ENCODE results near the gene CNTN5. TPM values are rescaled to one million over a fixed set of nuclear protein-coding genes. Genes with fewer than 3 reads are reported as not detected.

The CNTN5 gene
- polyA plus RNA-seq, 1 donor (not counting 4 experiments of a cell fraction or from before 2014, with no cell fraction given) = not detected

GRCh38 chr11:99260696-99261095 lies 239.9 kb downstream of the CNTN5 start:
- no peaks in the 10 kb centered on the region for H3K4me1 ChIP-seq (ENCODE audit: control insufficient read depth, extremely low read depth, insufficient read depth, low read length)
- H3K79me2 ChIP-seq (ENCODE audit: control insufficient read depth, insufficient read depth, low read length) = no peaks in the 10 kb centered on the region
- no peak overlapping the region for H3K27ac ChIP-seq (ENCODE audit: control insufficient read depth, insufficient read depth, low read length)
- no peak overlapping the region for H3K9ac ChIP-seq (ENCODE audit: control insufficient read depth, extremely low read depth, insufficient read depth, low read length)
- H2AFZ ChIP-seq (ENCODE audit: control insufficient read depth, low read length) = no peak overlapping the region
- TF ChIP-seq EZH2 (IDR thresholded peaks at IDR 0.05; ENCODE audit: low read length) (no peak), CTCF (optimal IDR thresholded peaks at IDR 0.05 in 1 of 3, IDR thresholded peaks at IDR 0.05 in 1 of 3, conservative IDR thresholded peaks at IDR 0.05 in 1 of 3; ENCODE audit: extremely low read depth in 1 of 3, insufficient read depth in 2 of 3, low read length in 3 of 3) (no peak)
- H3K9me3 ChIP-seq (ENCODE audit: control insufficient read depth, low read depth, low read length) = no peaks in the 10 kb centered on the region
- H4K20me1 ChIP-seq (ENCODE audit: control insufficient read depth, extremely low read depth, insufficient read depth, low read length) = no peaks in the 10 kb centered on the region
- no peaks in the 10 kb centered on the region for H3K9me1 ChIP-seq (ENCODE audit: control insufficient read depth, extremely low read depth, insufficient read depth, low read length)
- H3K27me3 ChIP-seq (ENCODE audit: control insufficient read depth, extremely low read depth, insufficient read depth, low read length) = no peaks in the 10 kb centered on the region
- no peak overlapping the region for H3K4me2 ChIP-seq (ENCODE audit: control insufficient read depth, extremely low read depth, insufficient read depth, low read depth, low read length)
- no peaks in the 10 kb centered on the region for H3K36me3 ChIP-seq (ENCODE audit: control insufficient read depth in 2 of 2, extremely low read depth in 1 of 2, insufficient read depth in 2 of 2, low read length in 2 of 2)
- FAIRE-seq (no peak), DNase-seq (ENCODE audit: low read depth, low spot score) (no peak)
- dilution Hi-C loops (cut with MboI; ENCODE audit: extremely low pct_ligation_motif_present, low sequenced_read_pairs) = no loop called here
- H3K4me3 ChIP-seq (ENCODE audit: control insufficient read depth in 2 of 3, extremely low read depth in 1 of 3, insufficient read depth in 2 of 3, low read depth in 1 of 3, low read length in 3 of 3) = no peak overlapping the region

GRCh38 chr11:99268886-99269285 lies 248.1 kb downstream of the CNTN5 start:
- H4K20me1 ChIP-seq (ENCODE audit: control insufficient read depth, extremely low read depth, insufficient read depth, low read length) = no peaks in the 10 kb centered on the region
- H3K9ac ChIP-seq (ENCODE audit: control insufficient read depth, extremely low read depth, insufficient read depth, low read length) = no peak overlapping the region
- H3K9me1 ChIP-seq (ENCODE audit: control insufficient read depth, extremely low read depth, insufficient read depth, low read length) = no peaks in the 10 kb centered on the region
- H2AFZ ChIP-seq (ENCODE audit: control insufficient read depth, low read length) = no peak overlapping the region
- H3K4me3 ChIP-seq (ENCODE audit: control insufficient read depth in 2 of 3, extremely low read depth in 1 of 3, insufficient read depth in 2 of 3, low read depth in 1 of 3, low read length in 3 of 3) = no peak overlapping the region
- TF ChIP-seq CTCF (optimal IDR thresholded peaks at IDR 0.05 in 1 of 3, IDR thresholded peaks at IDR 0.05 in 1 of 3, conservative IDR thresholded peaks at IDR 0.05 in 1 of 3; ENCODE audit: extremely low read depth in 1 of 3, insufficient read depth in 2 of 3, low read length in 3 of 3) (no peak), EZH2 (IDR thresholded peaks at IDR 0.05; ENCODE audit: low read length) (no peak)
- FAIRE-seq (no peak), DNase-seq (ENCODE audit: low read depth, low spot score) (no peak)
- no peak overlapping the region for H3K27ac ChIP-seq (ENCODE audit: control insufficient read depth, insufficient read depth, low read length)
- H3K79me2 ChIP-seq (ENCODE audit: control insufficient read depth, insufficient read depth, low read length) = no peaks in the 10 kb centered on the region
- no peaks in the 10 kb centered on the region for H3K4me1 ChIP-seq (ENCODE audit: control insufficient read depth, extremely low read depth, insufficient read depth, low read length)
- dilution Hi-C loops (cut with MboI; ENCODE audit: extremely low pct_ligation_motif_present, low sequenced_read_pairs) = no loop called here
- no peak overlapping the region for H3K4me2 ChIP-seq (ENCODE audit: control insufficient read depth, extremely low read depth, insufficient read depth, low read depth, low read length)
- no peaks in the 10 kb centered on the region for H3K27me3 ChIP-seq (ENCODE audit: control insufficient read depth, extremely low read depth, insufficient read depth, low read length)
- H3K36me3 ChIP-seq (ENCODE audit: control insufficient read depth in 2 of 2, extremely low read depth in 1 of 2, insufficient read depth in 2 of 2, low read length in 2 of 2) = no peaks in the 10 kb centered on the region
- no peaks in the 10 kb centered on the region for H3K9me3 ChIP-seq (ENCODE audit: control insufficient read depth, low read depth, low read length)
